H9 (cell line): ENCODE measurements around the gene ATE1. TPM values are rescaled to one million over a fixed set of nuclear protein-coding genes. Genes with fewer than 3 reads are reported as not detected.

Source experiments
- DNase-seq: peaks from one replicate; pipeline ENCODE4 v3.0.0-alpha.2; 2017
- H2AFZ ChIP-seq: one replicate; pipeline ENCODE4 v1.6.1; 2013; ENCODE audit warnings: mild to moderate bottlenecking, low read length, control low read depth, moderate library complexity
- H2AK5ac ChIP-seq: 2 replicates; pipeline ENCODE4 v1.6.1; 2013; ENCODE audit warnings: low read length, control low read depth, mixed read lengths; ENCODE audit not compliant: insufficient read length
- H2BK120ac ChIP-seq: one replicate; pipeline ENCODE4 v1.6.1; 2013; ENCODE audit warnings: low read depth, mild to moderate bottlenecking, low read length, control low read depth, inconsistent platforms; ENCODE audit not compliant: poor library complexity, severe bottlenecking
- H2BK12ac ChIP-seq: 2 replicates; pipeline ENCODE4 v1.6.1; 2013; ENCODE audit warnings: low read length, control low read depth, mixed read lengths, low read depth; ENCODE audit not compliant: insufficient read length
- H2BK15ac ChIP-seq: 2 replicates; pipeline ENCODE4 v1.6.1; 2013; ENCODE audit warnings: low read depth, low read length, control low read depth
- H2BK20ac ChIP-seq: one replicate; pipeline ENCODE4 v1.6.1; 2013; ENCODE audit warnings: low read depth, mild to moderate bottlenecking, low read length, control low read depth, inconsistent platforms; ENCODE audit not compliant: poor library complexity, severe bottlenecking
- H2BK5ac ChIP-seq: 2 replicates; pipeline ENCODE4 v1.6.1; 2013; ENCODE audit warnings: low read length, control low read depth, mixed read lengths; ENCODE audit not compliant: insufficient read length
- H3K14ac ChIP-seq: 2 replicates; pipeline ENCODE4 v1.6.1; 2013; ENCODE audit warnings: low read length, control low read depth; ENCODE audit not compliant: insufficient read depth
- H3K18ac ChIP-seq: 2 replicates; pipeline ENCODE4 v1.6.1; 2013; ENCODE audit warnings: low read depth, mild to moderate bottlenecking, mixed read lengths, low read length, control low read depth; ENCODE audit not compliant: insufficient read length
- H3K23ac ChIP-seq: 2 replicates; pipeline ENCODE4 v1.6.1; 2013; ENCODE audit warnings: low read length, control low read depth, mixed read lengths, low read depth; ENCODE audit not compliant: insufficient read length
- H3K23me2 ChIP-seq: 2 replicates; pipeline ENCODE4 v1.6.1; 2013; ENCODE audit warnings: low read depth, mild to moderate bottlenecking, mixed read lengths, low read length, control low read depth; ENCODE audit not compliant: insufficient read length, poor library complexity, severe bottlenecking
- H3K27ac ChIP-seq: 2 replicates; pipeline ENCODE4 v1.5.1; 2013; ENCODE audit warnings: low read length, control low read depth, mixed read lengths, low read depth; ENCODE audit not compliant: insufficient read length
- H3K27me3 ChIP-seq: 2 replicates; pipeline ENCODE4 v1.6.1; 2013; ENCODE audit warnings: low read length, control low read depth, inconsistent platforms; ENCODE audit not compliant: insufficient read depth
- H3K4ac ChIP-seq: 2 replicates; pipeline ENCODE4 v1.6.1; 2013; ENCODE audit warnings: low read depth, mild to moderate bottlenecking, control low read depth, inconsistent platforms, low read length, moderate library complexity
- H3K4me1 ChIP-seq: 2 replicates; pipeline ENCODE4 v1.6.1; 2013; ENCODE audit warnings: low read length, control low read depth, inconsistent platforms; ENCODE audit not compliant: insufficient read depth
- H3K4me2 ChIP-seq: 2 replicates; pipeline ENCODE4 v1.6.1; 2013; ENCODE audit warnings: low read length, control low read depth, mixed read lengths; ENCODE audit not compliant: insufficient read length, insufficient read depth
- H3K56ac ChIP-seq: 2 replicates; pipeline ENCODE4 v1.6.1; 2013; ENCODE audit warnings: low read depth, mild to moderate bottlenecking, mixed read lengths, low read length, control low read depth; ENCODE audit not compliant: insufficient read length
- H3K79me1 ChIP-seq: 2 replicates; pipeline ENCODE4 v1.6.1; 2013; ENCODE audit warnings: low read depth, mild to moderate bottlenecking, moderate library complexity, low read length, control low read depth, inconsistent platforms; ENCODE audit not compliant: insufficient read depth, poor library complexity, severe bottlenecking
- H3K79me2 ChIP-seq: 2 replicates; pipeline ENCODE4 v1.6.1; 2013; ENCODE audit warnings: low read length, control low read depth, inconsistent platforms; ENCODE audit not compliant: insufficient read depth
- H3K9ac ChIP-seq: 2 replicates; pipeline ENCODE4 v1.6.1; 2013; ENCODE audit warnings: low read length, control low read depth, mixed read lengths; ENCODE audit not compliant: insufficient read length; ENCODE audit errors: extremely low read depth
- H3K9me3 ChIP-seq: one replicate; pipeline ENCODE4 v1.6.1; 2013; ENCODE audit warnings: low read depth, low read length, inconsistent platforms; ENCODE audit not compliant: control insufficient read depth
- H3T11ph ChIP-seq: one replicate; pipeline ENCODE4 v1.6.1; 2013; ENCODE audit warnings: mild to moderate bottlenecking, low read length, control low read depth, inconsistent platforms
- H4K20me1 ChIP-seq: one replicate; pipeline ENCODE4 v1.6.1; 2013; ENCODE audit not compliant: control insufficient read depth, insufficient read length, insufficient read depth
- H4K5ac ChIP-seq: 2 replicates; pipeline ENCODE4 v1.6.1; 2013; ENCODE audit warnings: low read depth, mild to moderate bottlenecking, mixed read lengths, low read length, control low read depth; ENCODE audit not compliant: insufficient read length
- H4K8ac ChIP-seq: replicated peaks from 2 replicates; pipeline ENCODE4 v1.6.1; 2013; ENCODE audit warnings: low read length, control low read depth, mixed read lengths, low read depth; ENCODE audit not compliant: insufficient read length
- H4K91ac ChIP-seq: 2 replicates; pipeline ENCODE4 v1.6.1; 2013; ENCODE audit warnings: low read depth, mild to moderate bottlenecking, moderate library complexity, mixed read lengths, low read length, control low read depth; ENCODE audit not compliant: insufficient read length
- H3K27ac Mint-ChIP-seq, 3 experiments: 2 replicates in 2 of 3; 3 replicates in 1 of 3; pipeline ENCODE4 v1.8.0; 2020 to 2021; ENCODE audit warnings: mixed read lengths in 3 of 3, mild to moderate bottlenecking in 1 of 3, moderate library complexity in 1 of 3
- H3K27me3 Mint-ChIP-seq: 2 replicates; pipeline ENCODE4 v1.8.0; 2021; ENCODE audit warnings: low read depth, mild to moderate bottlenecking, moderate library complexity, mixed read lengths
- H3K36me3 Mint-ChIP-seq, 3 experiments: 2 replicates in 2 of 3; 3 replicates in 1 of 3; pipeline ENCODE4 v1.8.0; 2020 to 2021; ENCODE audit warnings: low read depth in 3 of 3, mixed read lengths in 3 of 3; ENCODE audit not compliant: insufficient read depth in 1 of 3
- H3K4me1 Mint-ChIP-seq, 2 experiments: 2 replicates each; pipeline ENCODE4 v1.8.0; 2020; ENCODE audit warnings: mixed read lengths in 2 of 2
- H3K4me3 Mint-ChIP-seq, 2 experiments: 2 replicates in 1 of 2; 3 replicates in 1 of 2; pipeline ENCODE4 v1.8.0; 2020 to 2021; ENCODE audit warnings: mild to moderate bottlenecking in 2 of 2, mixed read lengths in 2 of 2, moderate library complexity in 1 of 2
- H3K9me3 Mint-ChIP-seq, 2 experiments: 2 replicates in 1 of 2; 3 replicates in 1 of 2; pipeline ENCODE4 v1.8.0; 2020; ENCODE audit warnings: mild to moderate bottlenecking in 2 of 2, mixed read lengths in 2 of 2, moderate library complexity in 1 of 2
- CTCF ChIP-seq: fragments of 200-600 bp; sonication (generic); conservative IDR thresholded peaks from 3 replicates; pipeline ENCODE4 v1.8.0; 2021; ENCODE audit warnings: antibody characterized with exemption, mild to moderate bottlenecking
- WGBS: extraction: QIAGEN DNeasy Blood & Tissue Kit; methylation state at CpG from one replicate; pipeline ENCODE4 v1.1.7; 2013; ENCODE audit warnings: missing lambda C conversion rate, low lambda C conversion rate, mixed read lengths; ENCODE audit not compliant: insufficient read length; ENCODE audit errors: extremely low coverage; 5-methylcytosine and 5-hydroxymethylcytosine counted together
- total RNA-seq: library from RNA; stranded (reverse); gene quantifications from 2 replicates; pipeline ENCODE4 v1.2.1, GENCODE V29; 2021

The ATE1 gene
- total RNA-seq, 1 experiment from 2014 or later: 29.0 TPM

GRCh38 chr10:121698336-121698735, 229.5 kb downstream of the ATE1 start:
- H3K14ac ChIP-seq: no peak overlapping the region
- H3K27ac ChIP-seq: no peak overlapping the region
- H4K91ac ChIP-seq: no peak overlapping the region
- no peaks in the 10 kb centered on the region for H4K20me1 ChIP-seq
- H2AFZ ChIP-seq: no peak overlapping the region
- no peak overlapping the region for H2BK20ac ChIP-seq
- no peak overlapping the region for H3K18ac ChIP-seq
- no peak overlapping the region for H3K9ac ChIP-seq
- 0 out of 7 replicates have a peak, but pooled peaks cover 0 to 3% (median 0%) of the 10 kb centered on the region in 3 experiments for H3K36me3 Mint-ChIP-seq
- H4K8ac ChIP-seq: no peak overlapping the region
- H3K23ac ChIP-seq: no peak overlapping the region
- no peaks in the 10 kb centered on the region for H3K79me1 ChIP-seq
- no peaks in the 10 kb centered on the region for H3K79me2 ChIP-seq
- no peak overlapping the region for H3K4me2 ChIP-seq
- peaks cover 3 to 4% of the 10 kb centered on the region in 2 experiments; a peak in 3 of 5 replicates for H3K9me3 Mint-ChIP-seq
- no peaks in the 10 kb centered on the region for H3K27me3 ChIP-seq
- no peaks in the 10 kb centered on the region; the same call in 1 of the 2 replicates for H3K4me1 ChIP-seq
- H3K9me3 ChIP-seq: no peaks in the 10 kb centered on the region
- H3K27me3 Mint-ChIP-seq: peaks cover 3% of the 10 kb centered on the region
- H3K4me1 Mint-ChIP-seq: peaks cover 25 to 32% of the 10 kb centered on the region in 2 experiments
- no peak overlapping the region for H3K4ac ChIP-seq
- TF ChIP-seq CTCF: no peak
- no peak for DNase-seq
- H2BK120ac ChIP-seq: no peak overlapping the region
- no peak overlapping the region for H3T11ph ChIP-seq
- H3K56ac ChIP-seq: no peak overlapping the region
- no peak overlapping the region for H3K4me3 Mint-ChIP-seq
- H3K23me2 ChIP-seq: no peaks in the 10 kb centered on the region
- no peak overlapping the region for H2AK5ac ChIP-seq
- H3K27ac Mint-ChIP-seq: no peak overlapping the region
- H2BK15ac ChIP-seq: no peak overlapping the region
- H2BK5ac ChIP-seq: no peak overlapping the region
- no CpG with 5 or more reads among the region's 7 CpGs for WGBS
- H2BK12ac ChIP-seq: no peak overlapping the region
- H4K5ac ChIP-seq: no peak overlapping the region
